ENCODE results near the gene HSD17B14.

GRCh38 chr19:48768994-48769713 lies 67.1 kb downstream of the HSD17B14 start:
- TF ChIP-seq CTCF (IDR thresholded peaks at IDR 0.05; ENCODE audit: low read depth, low read length) = no peak
- TF ChIP-seq POLR2A (IDR thresholded peaks at IDR 0.05; ENCODE audit: extremely low read depth, insufficient read length) = no peak

Measured in NB4 (cell line).